GM20000 (cell line): ENCODE data around the gene BCL7B.
"Not testable (repeated sequence)": the region's sequence is repeated elsewhere in the genome, so short reads cannot be mapped to it uniquely, and the experiment has no call there.

Experiments
- DNase-seq: peaks from one replicate; pipeline ENCODE4 v3.0.0; 2012; ENCODE audit warnings: low spot score
- TF ChIP-seq, protein P1 (sequence below): IDR thresholded peaks from 2 replicates; pipeline ENCODE4 v1.5.1; 2012; ENCODE audit warnings: mild to moderate bottlenecking, control low read depth; ENCODE audit errors: extremely low read depth, missing control alignments

BCL7B gene

DNA sequence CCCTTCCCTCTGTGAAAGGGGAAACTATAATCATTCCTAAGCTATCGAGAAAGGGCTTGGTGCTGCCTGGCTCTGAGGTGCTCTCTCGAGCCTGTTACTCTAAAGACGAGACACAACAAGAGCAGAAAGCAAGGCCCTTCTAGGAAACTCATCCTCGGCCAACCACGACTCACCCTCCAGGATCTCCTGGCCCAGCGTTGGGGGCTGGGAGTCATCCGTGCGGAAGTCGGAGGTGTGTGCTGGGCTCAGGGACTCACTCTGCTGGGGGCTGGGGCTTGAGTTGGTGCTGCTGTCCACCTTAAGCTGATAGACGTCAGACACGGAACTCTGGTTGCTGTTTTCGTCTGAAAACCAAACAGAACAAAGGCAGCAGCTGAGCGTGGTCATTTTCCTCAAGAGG is 17.8 kb downstream of the BCL7B start:
- no peak for DNase-seq
- TF ChIP-seq, protein P1, sequence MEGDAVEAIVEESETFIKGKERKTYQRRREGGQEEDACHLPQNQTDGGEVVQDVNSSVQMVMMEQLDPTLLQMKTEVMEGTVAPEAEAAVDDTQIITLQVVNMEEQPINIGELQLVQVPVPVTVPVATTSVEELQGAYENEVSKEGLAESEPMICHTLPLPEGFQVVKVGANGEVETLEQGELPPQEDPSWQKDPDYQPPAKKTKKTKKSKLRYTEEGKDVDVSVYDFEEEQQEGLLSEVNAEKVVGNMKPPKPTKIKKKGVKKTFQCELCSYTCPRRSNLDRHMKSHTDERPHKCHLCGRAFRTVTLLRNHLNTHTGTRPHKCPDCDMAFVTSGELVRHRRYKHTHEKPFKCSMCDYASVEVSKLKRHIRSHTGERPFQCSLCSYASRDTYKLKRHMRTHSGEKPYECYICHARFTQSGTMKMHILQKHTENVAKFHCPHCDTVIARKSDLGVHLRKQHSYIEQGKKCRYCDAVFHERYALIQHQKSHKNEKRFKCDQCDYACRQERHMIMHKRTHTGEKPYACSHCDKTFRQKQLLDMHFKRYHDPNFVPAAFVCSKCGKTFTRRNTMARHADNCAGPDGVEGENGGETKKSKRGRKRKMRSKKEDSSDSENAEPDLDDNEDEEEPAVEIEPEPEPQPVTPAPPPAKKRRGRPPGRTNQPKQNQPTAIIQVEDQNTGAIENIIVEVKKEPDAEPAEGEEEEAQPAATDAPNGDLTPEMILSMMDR, result no peak

DNA sequence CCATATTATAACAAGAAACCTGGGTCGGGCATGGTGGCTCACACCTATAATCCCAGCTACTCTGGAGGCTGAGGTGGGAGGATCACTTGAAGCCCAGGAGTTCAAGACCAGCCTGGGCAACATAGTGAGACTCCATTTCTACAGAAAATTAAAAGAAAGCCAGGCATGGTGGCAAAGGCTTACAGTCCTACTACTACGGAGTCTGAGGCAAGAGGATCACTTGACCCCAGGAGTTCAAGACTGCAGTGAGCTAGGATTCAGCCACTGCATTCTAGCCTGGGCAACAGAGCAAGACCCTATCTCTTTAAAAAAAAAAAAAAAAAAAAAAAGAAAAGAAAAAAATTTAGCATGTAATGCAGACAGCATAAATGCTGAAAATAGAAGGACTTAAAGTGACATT is 19.0 kb downstream of the BCL7B start:
- DNase-seq, result not testable (repeated sequence)

DNA sequence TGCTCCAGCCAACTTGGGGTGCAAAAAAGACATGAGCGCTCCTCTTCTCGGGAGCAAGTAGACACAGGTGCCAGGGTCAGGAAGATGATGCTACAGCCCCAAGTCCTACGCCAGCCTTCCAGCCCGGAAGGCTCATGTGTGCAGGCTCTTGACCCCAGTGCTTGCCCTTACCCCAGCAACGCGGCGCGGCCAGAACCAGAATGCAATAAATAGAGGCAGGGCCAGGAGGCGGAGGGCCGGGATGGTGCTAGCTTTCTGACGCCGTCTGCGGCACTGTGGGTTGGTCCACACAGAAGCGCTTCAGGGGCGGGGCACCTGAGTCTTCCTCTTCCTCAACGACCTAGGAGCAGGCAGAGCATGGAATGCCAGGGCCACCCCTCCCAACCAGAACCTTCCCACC is 20.4 kb downstream of the BCL7B start:
- TF ChIP-seq, protein P1, result no peak
- DNase-seq, result no peak

DNA sequence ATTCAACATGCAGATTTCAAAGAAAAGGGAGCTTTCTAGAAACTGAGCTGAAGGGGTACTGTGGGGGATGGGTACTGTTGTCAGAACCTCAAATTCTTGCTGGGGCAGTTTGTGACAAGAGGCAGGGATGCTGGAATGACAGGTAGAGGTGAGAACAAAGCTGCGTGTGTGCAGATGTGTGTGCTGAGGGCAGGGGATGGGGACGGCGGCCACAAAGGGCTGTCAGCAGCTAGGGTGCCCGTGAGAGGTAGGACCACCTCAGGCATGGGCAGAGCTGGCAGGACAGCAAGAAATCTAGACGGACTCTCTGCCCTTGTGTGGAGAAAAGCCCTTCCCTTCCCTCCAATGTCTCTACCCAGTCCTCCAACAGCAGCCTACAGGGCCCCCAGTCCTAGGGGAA is 21.0 kb downstream of the BCL7B start:
- TF ChIP-seq, protein P1, result no peak
- no peak for DNase-seq

DNA sequence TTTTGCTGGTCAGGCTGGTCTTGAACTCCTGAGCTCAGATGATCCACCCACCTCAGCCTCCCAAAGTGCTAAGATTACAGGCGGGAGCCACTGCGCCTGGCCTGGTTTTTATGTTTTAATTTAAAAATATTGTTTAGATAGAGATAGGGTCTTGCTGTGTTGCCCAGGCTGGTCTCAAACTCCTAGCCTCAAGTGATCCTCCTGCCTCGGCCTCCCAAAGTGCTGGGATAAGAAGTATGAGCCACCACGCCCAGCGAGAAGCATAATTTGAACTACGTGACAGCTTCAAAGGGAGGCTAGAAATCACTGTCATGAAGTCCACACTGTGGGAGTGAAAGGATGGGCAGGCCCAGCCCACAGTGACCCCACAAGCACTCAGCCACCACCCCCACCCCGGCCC is 21.6 kb downstream of the BCL7B start:
- not testable (repeated sequence) for DNase-seq

DNA sequence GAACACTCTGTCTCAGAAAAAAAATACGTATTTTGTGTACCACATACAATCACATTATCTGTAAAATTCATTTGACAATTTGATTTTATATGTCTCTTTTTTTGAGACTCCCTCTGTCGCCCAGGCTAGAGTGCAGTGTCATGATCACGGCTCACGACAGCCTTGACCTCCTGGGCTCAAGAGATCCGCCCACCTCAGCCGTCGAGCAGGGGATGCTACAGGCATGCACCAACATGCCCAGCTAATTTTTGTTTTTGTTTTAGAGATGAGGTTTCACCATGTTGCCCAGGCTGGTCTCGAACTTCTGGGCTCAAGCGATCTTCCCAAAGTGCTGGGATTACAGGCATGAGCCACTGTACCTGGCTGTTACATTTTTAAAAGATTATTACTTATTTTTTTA is 23.7 kb downstream of the BCL7B start:
- TF ChIP-seq, protein P1, result no peak
- no peak for DNase-seq

DNA sequence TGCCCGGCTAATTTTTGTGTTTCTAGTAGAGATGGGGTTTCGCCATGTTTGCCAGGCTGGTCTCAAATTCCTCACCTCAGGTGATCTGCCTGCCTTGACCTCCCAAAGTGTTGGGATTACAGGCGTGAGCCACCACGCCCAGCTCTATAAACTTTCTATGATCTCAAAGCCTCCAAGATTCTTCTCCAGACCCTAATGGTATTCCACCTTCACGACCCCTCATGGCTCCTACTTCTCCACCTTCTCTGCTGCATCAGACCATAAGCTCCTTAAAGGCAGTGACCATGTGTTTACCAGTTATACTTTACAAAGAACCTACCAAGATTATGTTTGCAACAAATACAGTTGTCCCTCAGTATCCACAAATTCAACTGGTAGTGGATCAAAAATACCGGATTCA is 25.3 kb downstream of the BCL7B start:
- TF ChIP-seq, protein P1, result no peak
- no peak for DNase-seq

DNA sequence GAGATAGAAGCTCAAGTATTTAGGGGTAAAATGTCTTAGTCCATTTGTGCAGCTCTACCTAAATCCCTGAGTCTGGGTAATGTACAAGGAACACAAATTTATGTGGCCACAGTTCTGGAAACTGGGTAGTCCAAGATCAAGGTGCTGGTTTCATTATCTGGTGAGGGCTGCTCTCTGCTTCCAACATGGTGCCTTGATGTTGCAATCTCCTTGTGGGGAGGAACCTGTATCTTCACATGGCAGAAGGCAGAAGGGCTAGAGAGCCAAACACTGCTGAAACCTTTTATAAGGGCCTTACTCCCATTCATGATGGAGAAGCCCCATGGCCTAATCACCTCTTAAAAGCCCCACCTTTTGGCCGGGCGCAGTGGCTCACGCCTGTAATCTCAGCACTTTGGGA is 26.7 kb downstream of the BCL7B start:
- no peak for DNase-seq
- TF ChIP-seq, protein P1, result no peak
